Renal cortex interstitium (tissue), 11 donors: ENCODE measurements around the gene ATXN10. TPM values are rescaled to one million over a fixed set of nuclear protein-coding genes. Genes with fewer than 3 reads are reported as not detected.

Experiments used
- DNase-seq, 11 donors: peaks; one replicate each; pipeline ENCODE4 v3.0.0-alpha.2; 2013; ENCODE audit warnings: low read depth in 9 of 11, low spot score in 4 of 11; ENCODE audit errors: extremely low read depth in 1 of 11
- polyA plus RNA-seq, 3 donors: library from polyadenylated mRNA; unstranded; fragments of 120-200 nt; gene quantifications; one replicate each; pipeline ENCODE4 v1.2.1, GENCODE V29; 2013; ENCODE audit not compliant: insufficient read length in 3 of 3

ATXN10 gene
- polyA plus RNA-seq, 3 donors: 245 to 338 (median 294) TPM

- DNase-seq: no peak
These were observed 159.8 kb downstream of the ATXN10 start for GRCh38 chr22:45831394-45831793.

- DNase-seq: no peak
These were observed 160.5 kb downstream of the ATXN10 start for GRCh38 chr22:45832180-45832579.

GRCh38 chr22:45832959-45833580 is 161.4 kb downstream of the ATXN10 start:
- no peak for DNase-seq

DNA sequence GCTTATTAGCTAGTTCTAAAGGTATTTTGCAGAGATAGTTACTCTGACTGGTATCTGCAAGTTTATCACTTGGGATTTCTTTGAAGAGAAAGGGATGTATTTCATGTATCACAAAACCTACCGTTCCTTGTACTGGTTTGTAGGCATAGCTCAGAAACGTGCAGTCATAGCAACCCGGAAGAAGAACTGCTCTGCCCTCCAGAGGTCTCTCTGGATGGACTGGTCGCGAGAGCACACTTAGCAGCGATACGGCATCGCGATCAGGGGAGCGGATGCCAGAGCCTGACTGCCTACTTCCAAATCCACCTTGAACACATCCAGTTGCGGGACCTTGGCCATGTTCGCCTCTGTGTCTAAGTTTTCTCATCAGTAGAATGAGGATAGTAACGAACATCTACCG is 162.0 kb downstream of the ATXN10 start:
- no peak for DNase-seq

DNA sequence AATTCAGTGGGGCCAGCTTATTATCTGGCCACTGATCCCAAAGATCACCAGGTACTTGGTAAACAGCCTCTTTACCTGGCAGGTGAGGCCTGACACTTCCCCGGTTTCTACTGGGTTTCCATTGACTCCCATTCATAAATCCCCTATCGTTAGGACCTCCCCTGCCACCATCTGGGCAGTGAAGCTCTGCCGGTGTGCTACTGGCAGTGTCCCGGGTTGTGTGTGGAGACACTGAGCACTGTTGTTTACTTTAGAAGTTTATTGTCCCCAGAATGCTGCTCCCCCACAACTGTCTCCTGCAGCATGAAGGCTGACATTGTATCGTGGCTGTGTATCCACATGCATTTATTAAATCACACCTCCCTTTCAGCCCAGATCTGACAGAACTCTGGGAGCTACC is 162.6 kb downstream of the ATXN10 start:
- no peak for DNase-seq

GRCh38 chr22:45834795-45835194 is 163.2 kb downstream of the ATXN10 start:
- no peak for DNase-seq

GRCh38 chr22:45836418-45837169 is 165.0 kb downstream of the ATXN10 start:
- DNase-seq: no peak

- no peak for DNase-seq
These were observed 165.9 kb downstream of the ATXN10 start for GRCh38 chr22:45837508-45837907.

DNA sequence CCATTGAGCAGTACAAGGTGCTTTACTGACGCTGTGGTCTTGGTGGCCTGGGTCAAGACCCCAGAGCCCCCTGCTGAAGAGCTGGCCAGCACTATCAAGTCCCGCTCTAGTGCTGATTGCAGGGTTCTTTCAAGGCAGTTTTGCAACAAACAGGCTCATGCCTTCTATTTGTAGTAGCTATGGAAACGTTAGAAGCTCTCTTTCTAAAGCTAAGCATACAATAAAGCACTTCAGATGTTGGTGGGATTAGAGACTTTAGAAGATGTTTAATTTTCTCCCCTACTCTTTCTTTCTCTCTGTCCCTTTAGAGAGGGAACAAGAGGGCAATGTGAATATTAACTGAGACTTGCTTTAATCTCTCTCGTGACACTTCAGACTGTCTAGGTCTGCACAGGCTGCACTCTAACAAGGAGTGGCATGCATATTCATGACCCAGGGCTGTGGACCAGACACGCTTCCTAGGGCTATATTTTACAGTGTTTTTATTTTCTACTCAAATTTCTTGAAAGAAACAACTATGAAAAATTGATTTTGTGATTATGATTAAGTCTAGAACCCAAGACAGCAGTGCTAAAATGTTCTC is 166.8 kb downstream of the ATXN10 start:
- no peak for DNase-seq

DNA sequence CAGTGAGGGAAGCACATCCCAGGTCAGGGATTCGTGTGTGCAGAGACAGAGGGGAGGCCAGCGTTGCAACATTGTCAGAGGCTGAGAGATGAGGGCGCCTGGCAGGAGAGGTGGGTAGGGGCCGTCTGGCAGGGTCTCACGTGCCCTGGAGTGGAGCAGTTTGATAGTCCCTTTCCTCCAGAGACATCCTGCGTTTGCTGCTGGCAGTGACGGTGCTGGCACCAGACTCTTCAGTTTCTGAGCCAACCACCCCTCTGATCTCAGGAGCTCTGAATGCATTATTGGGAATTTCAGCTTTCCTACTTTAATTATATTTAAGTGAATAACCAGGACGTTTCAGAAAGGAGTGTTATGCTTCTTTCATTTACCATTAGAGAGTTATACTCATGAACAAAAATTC is 168.8 kb downstream of the ATXN10 start:
- no peak for DNase-seq

DNA sequence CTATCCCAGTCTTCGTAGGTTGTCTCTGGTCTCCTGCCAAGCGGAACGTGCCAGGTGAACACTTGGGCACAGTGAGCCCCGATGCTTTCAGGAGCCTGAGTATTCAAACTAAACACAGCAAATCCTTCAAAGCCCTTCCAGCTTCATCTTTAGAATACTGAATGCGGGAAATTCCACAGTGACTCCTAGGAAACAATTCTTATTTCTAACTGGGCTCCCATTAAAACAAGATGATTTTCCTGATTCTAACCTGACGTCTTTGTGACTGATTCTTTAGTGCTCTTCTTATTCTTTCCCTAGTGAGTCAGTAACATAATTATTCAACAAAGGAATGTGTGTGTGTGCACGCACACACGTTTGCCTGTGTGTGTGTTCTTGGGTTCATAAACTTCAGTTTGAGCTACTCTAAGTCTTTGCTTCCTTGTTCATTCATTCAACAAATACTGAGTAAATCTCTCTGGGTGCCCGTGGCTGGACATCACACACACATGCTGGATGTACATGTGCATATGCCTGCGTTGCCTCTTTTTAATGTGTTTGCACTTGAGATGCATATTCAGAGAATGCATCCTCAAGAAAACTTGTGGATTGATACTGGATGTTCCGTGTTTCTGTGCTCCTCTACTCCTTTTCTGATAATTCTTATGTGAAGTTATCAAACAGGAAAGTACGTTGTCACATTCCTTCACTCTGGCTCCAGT is 170.8 kb downstream of the ATXN10 start:
- no peak for DNase-seq

DNA sequence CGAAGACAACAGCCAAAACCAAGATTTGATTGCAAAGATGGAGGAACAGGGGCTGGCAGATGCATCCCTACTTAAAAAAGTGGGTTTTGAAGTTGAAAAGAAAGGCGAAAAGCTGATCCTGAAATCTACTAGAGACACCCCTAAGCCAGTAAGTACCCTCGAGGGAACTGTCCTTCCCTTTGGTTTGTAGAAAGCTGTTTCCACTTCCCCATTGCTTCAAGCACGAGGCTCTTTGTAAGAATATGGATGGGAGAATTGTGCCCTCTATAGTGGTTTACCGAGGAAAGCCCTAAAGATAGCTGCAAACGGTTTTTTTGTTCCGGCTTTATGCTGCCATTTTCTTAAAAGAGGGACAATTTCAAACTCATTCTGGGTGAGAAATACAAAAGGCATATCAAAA is 171.4 kb downstream of the ATXN10 start:
- no peak for DNase-seq

GRCh38 chr22:45843986-45844385 is 172.4 kb downstream of the ATXN10 start:
- no peak for DNase-seq

DNA sequence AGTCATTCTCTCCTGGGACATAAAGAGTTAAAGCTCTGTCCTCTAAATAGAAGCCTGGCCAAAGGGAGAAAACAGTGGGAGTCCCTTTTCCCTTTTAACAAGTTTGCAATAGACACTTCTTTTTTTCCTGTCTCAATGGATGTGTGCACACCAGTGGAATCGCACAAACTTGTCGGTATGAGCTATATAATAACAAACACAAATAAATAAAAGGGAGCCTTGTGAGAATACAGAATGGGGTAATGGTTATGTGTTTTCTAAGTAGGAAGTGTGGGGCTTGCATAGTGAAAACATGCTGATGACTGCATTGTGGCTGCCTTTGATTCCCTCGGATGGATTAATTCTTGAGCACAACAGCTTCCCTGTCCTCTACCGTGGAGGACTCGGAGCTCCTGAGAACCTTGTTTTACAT is 173.4 kb downstream of the ATXN10 start:
- DNase-seq: no peak

DNA sequence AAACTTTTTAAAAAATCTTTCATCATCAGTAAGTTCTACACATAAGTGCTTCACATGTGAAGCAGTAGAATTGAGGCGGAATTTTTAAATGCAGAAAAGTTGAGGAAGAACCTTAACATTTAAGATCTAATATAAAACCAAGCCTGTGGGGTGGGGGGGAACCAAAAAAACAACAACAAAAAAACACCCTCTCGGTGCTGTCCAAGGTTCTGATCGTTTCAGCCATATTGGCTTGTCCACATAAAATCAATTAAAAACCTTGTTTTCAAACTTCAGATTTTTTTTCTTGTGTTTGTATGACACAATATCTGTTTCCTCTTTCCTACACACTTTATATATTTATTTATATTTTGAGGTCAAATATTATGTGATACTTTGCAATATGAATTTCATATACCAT is 175.3 kb downstream of the ATXN10 start:
- no peak for DNase-seq

DNA sequence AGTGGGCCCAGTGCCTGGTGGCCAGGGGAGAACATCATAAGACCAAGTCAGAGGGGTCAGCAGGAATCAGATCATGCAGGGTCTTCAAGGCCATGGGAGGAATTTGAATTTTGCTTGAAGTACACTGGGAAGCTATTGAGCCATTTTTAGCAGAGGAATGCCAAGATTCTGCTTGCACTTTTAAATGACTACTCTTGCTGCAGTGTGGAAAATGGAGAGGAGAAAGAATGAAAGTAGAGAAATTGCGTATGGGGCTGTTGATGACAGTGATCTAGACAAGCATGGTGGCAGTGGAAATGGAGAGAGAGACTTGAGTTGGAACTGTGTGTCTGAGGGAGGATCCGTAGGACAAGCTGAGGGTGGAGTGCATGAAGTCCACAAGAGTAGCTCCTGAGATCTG is 177.3 kb downstream of the ATXN10 start:
- DNase-seq: no peak

GRCh38 chr22:45852826-45853225 is 181.2 kb downstream of the ATXN10 start:
- no peak for DNase-seq

- DNase-seq: no peak
These were observed 184.3 kb downstream of the ATXN10 start for GRCh38 chr22:45855961-45856360.

GRCh38 chr22:45857519-45857918 is 185.9 kb downstream of the ATXN10 start:
- no peak for DNase-seq
